DLD1 (cell line): ENCODE results near the gene RELL2.

Experiments
- in situ Hi-C: cut with HindIII; loops from 2 replicates; pipeline ENCODE4 v1.10.0; 2017; ENCODE audit warnings: low sequenced_read_pairs

RELL2 gene

DNA sequence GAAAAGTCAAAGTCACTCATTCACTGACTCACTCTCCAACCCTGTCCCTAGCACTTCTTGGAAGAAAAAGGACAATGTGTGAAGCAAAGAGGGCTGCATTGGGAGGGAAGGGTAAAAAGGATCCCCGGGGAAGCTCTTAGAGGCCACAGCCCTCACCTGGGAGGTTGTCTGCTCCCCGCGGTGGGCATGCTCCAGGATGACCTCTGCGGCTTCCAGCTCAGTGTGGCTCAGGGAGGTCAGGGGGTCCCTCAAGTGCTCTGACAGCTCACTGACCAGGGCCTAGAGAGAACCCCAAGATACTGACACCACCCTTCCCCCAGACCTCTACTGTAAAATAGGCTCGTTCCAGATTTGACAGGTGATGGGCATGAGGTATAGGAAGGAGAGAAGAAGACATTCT lies 10.4 kb downstream of the RELL2 start:
- in situ Hi-C loops, result no loop called here

GRCh38 chr5:141647851-141648250 lies 11.1 kb downstream of the RELL2 start:
- in situ Hi-C loops, result no loop called here

GRCh38 chr5:141649056-141649688 lies 12.4 kb downstream of the RELL2 start:
- in situ Hi-C loops, result no loop called here

GRCh38 chr5:141649972-141650371 lies 13.2 kb downstream of the RELL2 start:
- in situ Hi-C loops, result loop anchor here (25.0 kb wide), 1 partner anchor 487 kb away; no protein-coding TSS in a partner anchor

- in situ Hi-C loops, result loop anchor here (25.0 kb wide), 1 partner anchor 486 kb away; no protein-coding TSS in a partner anchor
Measured at GRCh38 chr5:141650851-141651727, 14.3 kb downstream of the RELL2 start, which contains the start of gene FCHSD1. FCHSD1 (minus strand) TSS chr5:141651418; CDS start chr5:141651368, 50 bp downstream.

DNA sequence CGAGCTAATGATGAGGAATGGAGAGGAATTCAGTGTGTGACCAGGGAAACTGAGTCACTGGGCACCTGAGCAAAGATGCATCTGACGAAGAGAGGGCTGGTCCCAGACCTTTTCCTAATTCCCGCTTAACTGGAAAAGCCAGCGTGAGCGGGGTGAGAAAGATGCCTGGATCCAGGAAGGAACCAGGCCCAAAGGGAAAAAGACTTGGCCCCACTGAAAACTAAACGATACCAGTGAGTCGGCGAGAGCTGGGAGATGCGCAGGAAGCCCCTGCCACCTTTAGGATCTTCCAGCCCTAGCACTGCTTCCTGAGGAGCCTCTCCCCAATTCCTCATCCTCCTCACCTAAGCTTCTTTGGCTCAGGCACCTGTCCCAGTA lies 14.9 kb downstream of the RELL2 start:
- in situ Hi-C loops, result loop anchor here (25.0 kb wide), 1 partner anchor 486 kb away; no protein-coding TSS in a partner anchor

DNA sequence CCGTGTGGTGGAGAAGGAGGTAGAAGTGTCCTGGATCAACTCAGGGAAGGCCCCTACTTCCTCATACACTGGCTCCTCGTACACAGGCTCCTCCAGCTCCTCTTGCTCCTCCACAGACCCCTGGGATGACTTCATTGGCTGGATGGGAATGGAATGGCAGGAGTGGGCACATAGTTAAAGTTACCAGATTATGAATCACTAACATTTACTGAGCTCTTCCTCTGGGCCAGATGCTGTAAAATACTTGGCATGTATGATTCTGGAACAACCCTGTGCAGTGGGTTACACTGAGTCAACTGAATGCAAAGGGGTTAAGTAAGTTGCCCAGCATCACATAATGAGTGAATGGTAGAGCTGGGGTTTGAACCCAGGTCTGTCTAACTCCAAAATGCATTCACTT lies 17.5 kb downstream of the RELL2 start:
- in situ Hi-C loops, result loop anchor here (25.0 kb wide), 1 partner anchor 483 kb away; no protein-coding TSS in a partner anchor

GRCh38 chr5:141655020-141655419 lies 18.2 kb downstream of the RELL2 start:
- in situ Hi-C loops, result loop anchor here (25.0 kb wide), 1 partner anchor 482 kb away; no protein-coding TSS in a partner anchor

- in situ Hi-C loops, result loop anchor here (25.0 kb wide), 1 partner anchor 481 kb away; no protein-coding TSS in a partner anchor
Measured at GRCh38 chr5:141656396-141656795, 19.6 kb downstream of the RELL2 start.

DNA sequence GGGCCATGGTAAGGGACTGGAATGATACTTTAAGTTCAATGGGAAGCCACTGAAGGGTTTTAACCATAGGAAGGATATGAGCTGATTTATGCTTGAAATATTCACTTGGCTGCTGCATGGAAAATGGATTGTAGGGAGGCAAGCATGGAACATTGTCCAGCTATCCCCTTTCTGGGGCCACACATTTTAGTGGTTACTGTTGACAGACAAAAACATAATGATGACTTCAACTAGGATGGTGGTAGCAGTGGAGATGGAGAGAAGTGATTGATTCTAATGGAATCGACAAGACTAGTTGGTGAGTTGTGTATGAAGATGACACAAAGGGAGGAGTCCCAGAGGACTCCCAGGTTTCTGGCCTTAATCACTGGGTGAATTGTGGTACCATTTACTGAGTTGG lies 20.6 kb downstream of the RELL2 start:
- in situ Hi-C loops, result loop anchor here (25.0 kb wide), 1 partner anchor 480 kb away; no protein-coding TSS in a partner anchor

DNA sequence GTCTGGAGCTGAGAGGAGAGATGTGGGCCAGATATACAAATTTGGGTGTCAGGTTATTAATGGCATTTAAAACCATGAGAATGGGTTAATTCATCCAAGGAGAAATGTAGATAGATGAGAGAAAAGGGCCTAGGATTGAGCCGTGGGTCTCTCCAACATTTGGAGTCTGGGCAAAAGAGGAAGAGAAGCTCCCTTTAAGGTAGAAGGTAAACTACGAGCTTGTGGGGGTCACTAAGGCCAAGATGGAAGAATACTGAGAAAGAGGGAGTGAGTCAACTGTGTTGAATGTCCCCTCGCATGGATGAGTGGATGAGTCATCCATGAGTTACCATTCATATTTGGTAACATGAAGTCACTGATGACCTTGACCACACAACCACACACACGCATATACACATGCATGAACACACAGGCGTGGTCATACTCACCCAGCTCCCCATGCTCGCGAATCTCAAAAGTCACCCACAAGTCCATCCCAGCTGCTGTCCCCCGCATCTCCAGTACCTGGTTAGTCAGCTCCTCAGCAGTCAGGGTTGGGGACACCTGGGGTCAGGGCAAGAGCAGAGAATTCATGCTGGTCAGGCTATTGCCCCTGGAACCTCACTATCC lies 21.2 kb downstream of the RELL2 start:
- in situ Hi-C loops, result loop anchor here (25.0 kb wide), 1 partner anchor 479 kb away; no protein-coding TSS in a partner anchor

- in situ Hi-C loops, result loop anchor here (25.0 kb wide), 1 partner anchor 475 kb away; no protein-coding TSS in a partner anchor
Measured at GRCh38 chr5:141662028-141662427, 25.2 kb downstream of the RELL2 start.

GRCh38 chr5:141663506-141663905 lies 26.7 kb downstream of the RELL2 start:
- in situ Hi-C loops, result loop anchor here (25.0 kb wide), 1 partner anchor 474 kb away; no protein-coding TSS in a partner anchor

GRCh38 chr5:141664733-141665461 lies 28.1 kb downstream of the RELL2 start:
- in situ Hi-C loops, result loop anchor here (25.0 kb wide), 1 partner anchor 472 kb away; no protein-coding TSS in a partner anchor

DNA sequence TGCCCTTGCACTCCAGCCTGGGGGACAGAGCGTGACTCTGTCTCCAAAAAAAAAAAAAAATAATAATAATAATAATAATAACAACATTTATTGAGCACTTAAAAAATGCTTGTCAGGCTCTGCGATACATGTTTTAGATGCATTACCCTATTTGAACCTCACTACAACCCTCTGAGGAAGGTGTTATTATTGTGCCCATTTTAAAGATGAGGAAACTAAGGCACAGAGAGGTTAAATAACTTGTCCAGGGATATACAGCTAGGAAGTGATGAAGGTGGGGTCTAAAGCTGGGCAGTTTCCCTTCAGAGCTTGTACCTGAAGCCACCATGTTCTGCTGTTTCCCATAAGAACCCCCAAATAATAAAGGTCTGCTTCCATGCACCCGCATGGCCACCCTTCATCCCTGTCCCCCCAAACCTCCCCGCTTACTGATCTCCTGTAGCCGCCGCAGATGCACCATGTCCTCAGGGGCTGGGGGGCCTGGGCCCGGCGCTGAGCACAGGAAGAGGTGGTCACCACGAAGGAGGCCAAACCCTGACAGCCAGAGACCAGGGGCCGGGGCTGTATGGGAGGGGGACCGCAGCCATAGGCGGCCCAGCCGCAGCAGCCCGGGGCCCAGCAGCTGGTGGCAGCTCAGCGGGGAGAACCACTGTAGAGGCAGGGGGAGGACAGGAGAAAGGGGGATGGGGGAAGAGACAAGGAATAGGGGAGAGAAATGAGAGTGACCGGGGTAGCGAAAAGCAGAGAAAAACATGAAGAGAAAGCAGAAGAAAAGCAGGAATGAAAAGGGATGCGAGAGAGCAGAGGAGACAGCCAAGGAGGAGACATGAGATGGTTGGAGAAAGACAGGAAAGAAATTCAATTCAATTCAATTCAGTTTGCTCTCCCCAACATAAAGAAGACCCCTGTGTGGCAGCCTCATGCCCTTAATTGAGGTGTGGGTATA lies 29.5 kb downstream of the RELL2 start:
- in situ Hi-C loops, result loop anchor here (25.0 kb wide), 1 partner anchor 471 kb away; no protein-coding TSS in a partner anchor

- in situ Hi-C loops, result loop anchor here (25.0 kb wide), 1 partner anchor 469 kb away; no protein-coding TSS in a partner anchor
Measured at GRCh38 chr5:141668601-141669265, 31.9 kb downstream of the RELL2 start.

- in situ Hi-C loops, result loop anchor here (25.0 kb wide), 1 partner anchor 468 kb away; no protein-coding TSS in a partner anchor
Measured at GRCh38 chr5:141669520-141669919, 32.7 kb downstream of the RELL2 start.
